Stomach (tissue), 9 donors: ENCODE results near the gene SLC37A4. TPM values are rescaled to one million over a fixed set of nuclear protein-coding genes. Genes with fewer than 3 reads are reported as not detected.

Experiments used
- DNase-seq, 2 donors: peaks; one replicate each; pipeline versions ENCODE4 v3.0.0 to v3.0.0-alpha.2; 2013 to 2019
- H3K27ac ChIP-seq, 5 donors: fragments of 200-600 bp in 4 of 5; sonication (generic) in 4 of 5; one replicate each; pipeline ENCODE4 v1.5.1; 2013 to 2019; ENCODE audit warnings: mild to moderate bottlenecking in 1 of 5, moderate library complexity in 1 of 5
- H3K27me3 ChIP-seq, 3 donors: fragments of 200-600 bp; sonication (generic); one replicate each; pipeline ENCODE4 v1.5.1; 2017 to 2019; ENCODE audit warnings: mixed run types in 1 of 3
- H3K36me3 ChIP-seq, 4 donors: fragments of 200-600 bp; sonication (generic); 1 replicate in 3 of 4; 2 replicates in 1 of 4; pipeline ENCODE4 v1.5.1; 2016 to 2019
- H3K4me1 ChIP-seq, 4 donors: fragments of 200-600 bp; sonication (generic); one replicate each; pipeline ENCODE4 v1.5.1; 2016 to 2019
- H3K4me3 ChIP-seq, 4 donors: fragments of 200-600 bp; sonication (generic) in 3 of 4; one replicate each; pipeline ENCODE4 v1.5.1; 2016 to 2019; ENCODE audit warnings: mild to moderate bottlenecking in 1 of 4
- H3K9me3 ChIP-seq, 4 donors: fragments of 200-600 bp; sonication (generic); one replicate each; pipeline ENCODE4 v1.5.1; 2016 to 2019
- CTCF ChIP-seq, 7 experiments: fragments of 450-650 bp in 4 of 7; fragments of 200-600 bp in 3 of 7; sonication (generic) in 3 of 7; IDR thresholded peaks; one replicate each; pipeline ENCODE4 v1.5.1; 2016 to 2019; ENCODE audit warnings: antibody characterized with exemption in 7 of 7, control low read depth in 2 of 7, mild to moderate bottlenecking in 1 of 7
- EP300 ChIP-seq: sonication (generic); formaldehyde crosslinking; IDR thresholded peaks from one replicate; pipeline ENCODE4 v1.6.1; 2017; ENCODE audit warnings: antibody characterized with exemption
- POLR2A ChIP-seq, 4 donors: fragments of 450-650 bp; IDR thresholded peaks; one replicate each; pipeline ENCODE4 v1.6.1; 2016; ENCODE audit warnings: antibody characterized with exemption in 4 of 4, control low read depth in 2 of 4, mild to moderate bottlenecking in 1 of 4, moderate library complexity in 1 of 4
- POLR2AphosphoS5 ChIP-seq, 3 donors: sonication (generic); formaldehyde crosslinking; IDR thresholded peaks; one replicate each; pipeline ENCODE4 v1.6.1; 2016; ENCODE audit warnings: antibody characterized with exemption in 3 of 3
- WGBS, 5 donors: extraction: QIAGEN DNeasy Blood & Tissue Kit in 3 of 5; methylation state at CpG; one replicate each; pipeline versions ENCODE4 v1.1.5 to v1.1.7; 2013 to 2018; 5-methylcytosine and 5-hydroxymethylcytosine counted together
- intact Hi-C: fragments of 100-400 bp; cut with DNase I; formaldehyde crosslinking; loops from one replicate; pipeline ENCODE4 v1.15.1; 2023; ENCODE audit warnings: low total_unique reads
- polyA plus RNA-seq, 3 donors: library from polyadenylated mRNA; stranded (reverse); fragments of 200-250 nt; gene quantifications; one replicate each; pipeline ENCODE4 v1.2.3, GENCODE V29; 2013
- total RNA-seq, 5 donors: library from RNA; depleted of rRNA; stranded (reverse); fragments of >200 nt; gene quantifications; one replicate each; pipeline versions ENCODE4 v1.1.0 to v1.2.3, GENCODE V29; 2014 to 2016
- donor health status: healthy with polysubstance abuse.
- donor health status: Bipolar disorder and iron deficiency.
- donor health status: healthy.

The SLC37A4 gene
- total and polyA plus RNA-seq, 8 donors: 12.4 to 126 (median 18.2) TPM

DNA sequence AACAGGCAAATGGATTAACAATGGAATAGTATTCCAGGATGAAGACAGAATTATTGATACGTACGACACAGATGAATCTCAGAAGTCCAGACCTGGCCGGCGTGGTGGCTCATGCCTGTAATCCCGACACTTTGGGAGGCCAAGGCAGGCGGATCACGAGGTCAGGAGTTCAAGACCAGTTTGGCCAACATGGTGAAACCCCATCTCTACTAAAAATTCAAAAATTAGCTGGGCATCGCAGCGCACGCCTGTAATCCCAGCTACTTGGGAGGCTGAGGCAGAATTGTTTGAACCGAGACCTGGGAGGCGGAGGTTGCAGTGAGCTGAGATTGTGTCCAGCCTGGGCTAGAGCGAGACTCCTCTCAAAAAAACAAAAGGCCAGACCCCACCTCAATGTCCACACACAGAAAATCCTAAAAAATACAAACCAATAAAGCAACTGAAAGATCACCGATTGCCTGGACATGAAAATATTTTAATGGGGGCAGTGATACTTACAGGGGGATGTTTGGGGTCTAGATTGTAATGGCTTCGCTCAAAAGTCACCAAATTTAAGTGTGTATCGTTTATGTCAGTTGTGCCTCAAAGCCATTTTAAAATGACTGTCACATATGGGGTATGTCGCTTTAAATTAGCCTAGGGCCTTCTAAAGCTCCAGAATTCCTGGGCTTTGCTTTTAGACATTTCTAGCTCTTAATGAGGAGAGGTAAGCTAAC is 16.3 kb downstream of the SLC37A4 start:
- Histone ChIP-seq H3K4me1 (peaks cover 15 to 31% (median 27%) of the 10 kb centered on the region in 4 donors), H3K36me3 (peaks cover 46 to 71% (median 71%) of the 10 kb centered on the region in 4 donors), H3K9me3 (no peaks in the 10 kb centered on the region), H3K27ac (no peak overlapping the region), H3K27me3 (no peaks in the 10 kb centered on the region), H3K4me3 (no peak overlapping the region)
- DNase-seq: no peak
- TF ChIP-seq POLR2AphosphoS5 (IDR thresholded peaks at IDR 0.05): no peak
- TF ChIP-seq POLR2A (IDR thresholded peaks at IDR 0.05): no peak
- TF ChIP-seq CTCF (IDR thresholded peaks at IDR 0.05): no peak
- no peak for TF ChIP-seq EP300
- intact Hi-C loops: no loop called here
- WGBS, 5 donors: 96 to 97% (median 96%) methylated on average over 17 of the region's 17 CpGs

- Histone ChIP-seq H3K4me3 (no peak overlapping the region), H3K4me1 (peaks cover 15 to 29% (median 24%) of the 10 kb centered on the region in 4 donors), H3K27me3 (no peaks in the 10 kb centered on the region), H3K36me3 (peaks cover 52 to 88% (median 87%) of the 10 kb centered on the region in 4 donors), H3K9me3 (no peaks in the 10 kb centered on the region), H3K27ac (no peak overlapping the region)
- 44 to 72% (median 50%) methylated on average over 3 of the region's 3 CpGs for WGBS, 5 donors
- DNase-seq: no peak
- TF ChIP-seq CTCF (IDR thresholded peaks at IDR 0.05) (no peak), EP300 (no peak), POLR2AphosphoS5 (IDR thresholded peaks at IDR 0.05) (no peak), POLR2A (IDR thresholded peaks at IDR 0.05) (no peak)
- intact Hi-C loops: no loop called here
These were observed 18.0 kb downstream of the SLC37A4 start for GRCh38 chr11:119012629-119013170.

DNA sequence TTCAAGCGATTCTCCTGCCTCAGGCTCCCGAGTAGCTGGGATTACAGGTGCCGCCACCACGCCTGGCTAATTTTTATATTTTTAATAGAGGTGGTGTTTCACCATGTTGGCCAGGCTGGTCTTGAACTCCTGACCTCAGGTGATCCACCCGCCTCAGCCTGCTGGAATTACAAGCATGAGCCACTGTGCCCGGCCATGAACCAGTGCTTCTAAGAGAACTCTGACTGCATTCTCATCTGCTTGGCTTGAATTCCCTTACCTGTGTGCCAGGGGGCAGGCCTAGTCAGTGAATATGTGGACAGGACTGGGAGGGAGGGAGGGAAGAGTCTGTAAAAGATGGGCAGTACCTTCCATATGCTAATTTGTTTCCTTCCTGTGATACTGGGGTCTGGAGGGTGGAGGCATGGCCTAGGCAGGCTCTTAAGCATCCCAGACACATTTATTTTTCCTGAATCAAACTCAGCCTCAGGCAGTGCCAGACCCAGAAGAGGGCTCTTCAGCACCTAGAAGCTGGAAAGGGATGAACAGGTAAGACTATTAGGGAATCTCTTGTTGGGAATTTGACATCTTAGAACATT is 19.1 kb downstream of the SLC37A4 start:
- intact Hi-C loops: no loop called here
- Histone ChIP-seq H3K36me3 (peaks cover 61 to 99% (median 97%) of the 10 kb centered on the region in 4 donors), H3K4me1 (peaks cover 6 to 20% (median 15%) of the 10 kb centered on the region in 4 donors), H3K27me3 (no peaks in the 10 kb centered on the region), H3K27ac (no peak overlapping the region), H3K4me3 (no peak overlapping the region), H3K9me3 (no peaks in the 10 kb centered on the region)
- DNase-seq: no peak
- no peak for TF ChIP-seq POLR2A (IDR thresholded peaks at IDR 0.05)
- no peak for TF ChIP-seq CTCF (IDR thresholded peaks at IDR 0.05)
- no peak for TF ChIP-seq EP300
- TF ChIP-seq POLR2AphosphoS5 (IDR thresholded peaks at IDR 0.05): no peak
- 85 to 88% (median 86%) methylated on average over 6 of the region's 6 CpGs for WGBS, 5 donors

DNA sequence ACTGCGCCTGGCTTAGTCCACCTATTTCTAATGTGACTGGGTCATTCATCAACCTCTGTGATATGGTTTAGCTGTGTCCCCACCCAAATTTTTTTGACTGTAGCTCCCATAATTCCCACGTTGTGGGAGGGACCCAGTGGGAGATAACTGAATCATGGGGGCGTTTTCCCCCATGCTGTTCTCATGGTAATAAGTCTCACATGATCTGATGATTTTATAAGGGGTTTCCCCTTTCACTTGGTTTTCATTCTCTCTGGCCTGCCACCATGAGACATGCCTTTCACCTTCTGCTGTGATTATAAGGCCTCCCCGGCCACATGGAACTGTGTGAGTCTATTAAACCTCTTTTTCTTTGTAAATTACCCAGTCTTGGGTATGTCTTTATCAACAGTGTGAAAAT is 24.0 kb downstream of the SLC37A4 start:
- Histone ChIP-seq H3K4me3 (no peak overlapping the region), H3K36me3 (peaks cover 33 to 98% (median 93%) of the 10 kb centered on the region in 4 donors), H3K27me3 (no peaks in the 10 kb centered on the region), H3K27ac (no peak overlapping the region), H3K9me3 (no peaks in the 10 kb centered on the region), H3K4me1 (no peaks in the 10 kb centered on the region)
- no peak for DNase-seq
- 82 to 90% (median 84%) methylated on average over 4 of the region's 4 CpGs for WGBS, 5 donors
- intact Hi-C loops: no loop called here
- TF ChIP-seq POLR2A (IDR thresholded peaks at IDR 0.05) (no peak), POLR2AphosphoS5 (IDR thresholded peaks at IDR 0.05) (no peak), EP300 (no peak), CTCF (IDR thresholded peaks at IDR 0.05) (no peak)
